ENCODE data around the gene MBD3L1.

GRCh38 chr19:8831832-8832131 lies 395 bp upstream of the MBD3L1 start:
- TF ChIP-seq POLR2A (IDR thresholded peaks at IDR 0.05; ENCODE audit: low read length), result no peak
- no peak for TF ChIP-seq GATA1 (IDR thresholded peaks at IDR 0.05; ENCODE audit: low read depth, low read length)
